ENCODE results near the gene SKAP2.

DNA sequence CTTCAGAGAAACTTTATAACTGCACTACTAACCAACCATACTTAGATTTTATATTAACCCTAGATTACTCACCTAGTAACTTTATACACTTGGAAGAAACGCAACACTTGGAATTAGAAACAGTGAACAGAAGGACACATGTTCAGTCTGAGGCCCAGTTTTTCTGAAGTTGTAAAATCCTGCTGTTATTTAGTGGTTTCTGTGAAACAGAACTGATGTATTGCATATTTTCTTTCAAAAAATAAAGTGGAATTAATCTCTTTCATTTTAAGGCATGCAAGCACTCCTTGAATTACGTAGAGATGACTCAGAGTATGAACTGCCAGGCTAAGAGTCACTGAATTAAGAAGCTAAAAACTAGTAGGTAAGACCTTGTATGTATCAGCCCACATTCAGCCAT lies 215.8 kb downstream of the SKAP2 start:
- TF ChIP-seq EZH2 (IDR thresholded peaks at IDR 0.05; ENCODE audit: low read length): no peak
- TF ChIP-seq, protein P1, sequence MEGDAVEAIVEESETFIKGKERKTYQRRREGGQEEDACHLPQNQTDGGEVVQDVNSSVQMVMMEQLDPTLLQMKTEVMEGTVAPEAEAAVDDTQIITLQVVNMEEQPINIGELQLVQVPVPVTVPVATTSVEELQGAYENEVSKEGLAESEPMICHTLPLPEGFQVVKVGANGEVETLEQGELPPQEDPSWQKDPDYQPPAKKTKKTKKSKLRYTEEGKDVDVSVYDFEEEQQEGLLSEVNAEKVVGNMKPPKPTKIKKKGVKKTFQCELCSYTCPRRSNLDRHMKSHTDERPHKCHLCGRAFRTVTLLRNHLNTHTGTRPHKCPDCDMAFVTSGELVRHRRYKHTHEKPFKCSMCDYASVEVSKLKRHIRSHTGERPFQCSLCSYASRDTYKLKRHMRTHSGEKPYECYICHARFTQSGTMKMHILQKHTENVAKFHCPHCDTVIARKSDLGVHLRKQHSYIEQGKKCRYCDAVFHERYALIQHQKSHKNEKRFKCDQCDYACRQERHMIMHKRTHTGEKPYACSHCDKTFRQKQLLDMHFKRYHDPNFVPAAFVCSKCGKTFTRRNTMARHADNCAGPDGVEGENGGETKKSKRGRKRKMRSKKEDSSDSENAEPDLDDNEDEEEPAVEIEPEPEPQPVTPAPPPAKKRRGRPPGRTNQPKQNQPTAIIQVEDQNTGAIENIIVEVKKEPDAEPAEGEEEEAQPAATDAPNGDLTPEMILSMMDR (optimal IDR thresholded peaks at IDR 0.05 in 1 of 3, IDR thresholded peaks at IDR 0.05 in 1 of 3, conservative IDR thresholded peaks at IDR 0.05 in 1 of 3; ENCODE audit: extremely low read depth in 1 of 3, insufficient read depth in 2 of 3, low read length in 3 of 3): no peak

All from keratinocyte (primary cell).